K562 (cell line): Measurements from ENCODE around the gene NR0B2. TPM values are rescaled to one million over a fixed set of nuclear protein-coding genes. Genes with fewer than 3 reads are reported as not detected.

Experiments
- CEBPB ChIP-seq: fragments of 450-650 bp; IDR thresholded peaks from 2 replicates; pipeline ENCODE4 v1.6.1; 2016; ENCODE audit warnings: missing genetic modification characterization, missing compliant biosample characterization
- CREB3 ChIP-seq: fragments of 450-650 bp; conservative IDR thresholded peaks from 2 replicates; pipeline ENCODE4 v1.6.1; 2016; ENCODE audit warnings: missing genetic modification characterization, low read depth, mild to moderate bottlenecking, missing compliant biosample characterization, moderate library complexity
- GMEB1 ChIP-seq: fragments of 250-450 bp; sonication (Bioruptor Pico); IDR thresholded peaks from 2 replicates; pipeline ENCODE4 v1.4.0; 2020; ENCODE audit warnings: mild to moderate bottlenecking
- HOMEZ ChIP-seq: fragments of 250-450 bp; sonication (Bioruptor Pico); IDR thresholded peaks from 2 replicates; pipeline ENCODE4 v1.4.0; 2020; ENCODE audit warnings: mild to moderate bottlenecking, moderate library complexity
- HOXB6 ChIP-seq: fragments of 250-450 bp; sonication (Bioruptor Pico); IDR thresholded peaks from 2 replicates; pipeline ENCODE4 v1.5.1; 2022; ENCODE audit warnings: mild to moderate bottlenecking, borderline replicate concordance
- ILK ChIP-seq: fragments of 450-650 bp; IDR thresholded peaks from 2 replicates; pipeline ENCODE4 v1.6.1; 2016; ENCODE audit warnings: missing genetic modification characterization, low read depth, mild to moderate bottlenecking, missing compliant biosample characterization, moderate library complexity, borderline replicate concordance
- IRF1 ChIP-seq: sonication (generic); formaldehyde crosslinking; IDR thresholded peaks from 2 replicates; pipeline ENCODE4 v1.8.0; 2022; ENCODE audit warnings: missing genetic modification reagents, mild to moderate bottlenecking, borderline replicate concordance
- MYC ChIP-seq, 2 experiments: fragments of 250-450 bp in 1 of 2; sonication (Bioruptor Pico) in 1 of 2; IDR thresholded peaks; 2 replicates each; pipeline versions ENCODE4 v1.5.1 to v1.6.1; 2012 to 2021; ENCODE audit warnings: low read depth in 2 of 2, borderline replicate concordance in 1 of 2, improper control_type of control experiment in 1 of 2, low read length in 1 of 2, mild to moderate bottlenecking in 1 of 2, moderate library complexity in 1 of 2
- NELFE ChIP-seq: IDR thresholded peaks from 2 replicates; pipeline ENCODE4 v1.6.1; 2011; ENCODE audit warnings: mild to moderate bottlenecking; ENCODE audit not compliant: insufficient read depth, insufficient read length
- NFYB ChIP-seq: IDR thresholded peaks from 2 replicates; pipeline ENCODE4 v1.6.1; 2011; ENCODE audit warnings: mild to moderate bottlenecking, moderate library complexity; ENCODE audit not compliant: insufficient read length; ENCODE audit errors: extremely low read depth
- PHF21A ChIP-seq: fragments of 450-650 bp; IDR thresholded peaks from 2 replicates; pipeline ENCODE4 v1.6.1; 2017; ENCODE audit warnings: low read depth, borderline replicate concordance
- POLR2AphosphoS2 ChIP-seq: IDR thresholded peaks from 2 replicates; pipeline ENCODE4 v1.6.1; 2012; ENCODE audit warnings: low read length, improper control_type of control experiment
- RAD51 ChIP-seq: fragments of 450-650 bp; IDR thresholded peaks from 2 replicates; pipeline ENCODE4 v1.7.1; 2016; ENCODE audit warnings: low read depth, mild to moderate bottlenecking, borderline replicate concordance
- RB1 ChIP-seq: fragments of 450-650 bp; IDR thresholded peaks from 2 replicates; pipeline ENCODE4 v1.6.1; 2017; ENCODE audit warnings: low read depth, mild to moderate bottlenecking
- RBM22 ChIP-seq: fragments of 200-400 bp; formaldehyde crosslinking; IDR thresholded peaks from 2 replicates; pipeline ENCODE4 v1.6.1; 2018; ENCODE audit warnings: low read length, low read depth; ENCODE audit not compliant: poor library complexity, severe bottlenecking
- RHOXF2B ChIP-seq: fragments of 250-450 bp; sonication (Bioruptor Pico); conservative IDR thresholded peaks from 2 replicates; pipeline ENCODE4 v1.5.1; 2021
- SIN3B ChIP-seq: fragments of 450-650 bp; IDR thresholded peaks from 2 replicates; pipeline ENCODE4 v1.6.1; 2017; ENCODE audit warnings: low read depth, mild to moderate bottlenecking, moderate library complexity
- TAF9B ChIP-seq: fragments of 450-650 bp; IDR thresholded peaks from 2 replicates; pipeline ENCODE4 v1.6.1; 2018; ENCODE audit warnings: mild to moderate bottlenecking; ENCODE audit not compliant: partially characterized antibody
- ZBTB33 ChIP-seq: sonication (generic); formaldehyde crosslinking; IDR thresholded peaks from 2 replicates; pipeline ENCODE4 v1.8.1; 2023; ENCODE audit warnings: mild to moderate bottlenecking, missing genetic modification reagents
- ZNF780A ChIP-seq: fragments of 250-450 bp; sonication (Bioruptor Pico); IDR thresholded peaks from 2 replicates; pipeline ENCODE4 v1.5.0; 2021; ENCODE audit warnings: mild to moderate bottlenecking
- polyA plus RNA-seq, 8 experiments: library from polyadenylated mRNA; depleted of rRNA in 4 of 8; stranded (reverse) in 5 of 8; unstranded in 3 of 8; fragments of >200 nt; fragmentation: Nextera tagmentation in 2 of 8; fragmentation: Illumina TruSeq in 1 of 8; extraction: Ambion mirVana in 2 of 8; extraction: Trizol in 1 of 8; gene quantifications; 2 replicates each; pipeline versions ENCODE4 v1.2.1 to v1.2.3, GENCODE V29; 2011 to 2014; ENCODE audit warnings: inconsistent platforms in 1 of 8, missing spikeins in 1 of 8
- total RNA-seq, 7 experiments: library from RNA; depleted of rRNA in 6 of 7; stranded (reverse); fragments of >200 nt in 6 of 7; fragmentation: Illumina TruSeq in 2 of 7; extraction: Trizol in 2 of 7; gene quantifications; 2 replicates each; pipeline versions ENCODE4 v1.2.1 to v1.2.3, GENCODE V29; 2011 to 2021; ENCODE audit warnings: low replicate concordance in 1 of 7

NR0B2 gene
- total and polyA plus RNA-seq, 9 of the 15 experiments (the other 6 are each of a cell fraction or from before 2014, with no cell fraction given): not detected

GRCh38 chr1:26959722-26960624 lies 46.2 kb upstream of the NR0B2 start, which contains the start of gene KDF1 (continued):
- TF ChIP-seq NFYB: no peak
- no peak for TF ChIP-seq ZNF780A (CRISPR knock-in tag)
- no peak for TF ChIP-seq RHOXF2B
- peak; percentile 71 for TF ChIP-seq MYC (IDR thresholded peaks at IDR 0.05; ENCODE audit: low read depth, low read length)
- TF ChIP-seq MYC (CRISPR knock-in tag; IDR thresholded peaks at IDR 0.05; ENCODE audit: borderline replicate concordance, low read depth): no peak
- TF ChIP-seq CREB3 (tag): no peak
- TF ChIP-seq ILK (tag): no peak
- TF ChIP-seq POLR2AphosphoS2: no peak
- TF ChIP-seq RAD51: no peak
- TF ChIP-seq IRF1 (CRISPR knock-in tag): no peak
- TF ChIP-seq RB1: peak; percentile 66; the same call in 1 of the 2 replicates
- no peak for TF ChIP-seq GMEB1 (CRISPR knock-in tag)
- TF ChIP-seq TAF9B: no peak
- no peak for TF ChIP-seq CEBPB
- TF ChIP-seq PHF21A: no peak
- peak; percentile 53 for TF ChIP-seq SIN3B
- TF ChIP-seq RBM22: peak; percentile 66
- no peak for TF ChIP-seq HOXB6 (CRISPR knock-in tag)
- TF ChIP-seq HOMEZ (CRISPR knock-in tag): 0 out of 2 replicates have a peak, but pooled peaks have one; percentile 9
- no peak for TF ChIP-seq ZBTB33
- no peak for TF ChIP-seq NELFE
